LNCaP clone FGC (cell line): Measurements from ENCODE around the gene ERN2.
"Not testable (repeated sequence)": the region's sequence is repeated elsewhere in the genome, so short reads cannot be mapped to it uniquely, and the experiment has no call there.

Source experiments
- DNase-seq: peaks from one replicate; pipeline ENCODE4 v3.0.0-alpha.2; 2011; ENCODE audit warnings: low read depth
- H3K4me3 ChIP-seq: 2 replicates; pipeline ENCODE4 v1.5.1; 2011; ENCODE audit warnings: mild to moderate bottlenecking, low read depth, low read length, control low read depth
- CTCF ChIP-seq: IDR thresholded peaks from 2 replicates; pipeline ENCODE4 v1.5.1; 2012; ENCODE audit warnings: mild to moderate bottlenecking; ENCODE audit not compliant: control insufficient read depth, insufficient read depth; ENCODE audit errors: extremely low read depth

Gene ERN2

GRCh38 chr16:23729503-23730424 lies 16.7 kb upstream of the ERN2 start:
- DNase-seq: no peak
- TF ChIP-seq CTCF: no peak
- H3K4me3 ChIP-seq: no peak overlapping the region

- TF ChIP-seq CTCF: no peak
- DNase-seq: no peak
- H3K4me3 ChIP-seq: no peak overlapping the region
Observed at GRCh38 chr16:23728112-23728477, 15.1 kb upstream of the ERN2 start.

- TF ChIP-seq CTCF: no peak
- no peak overlapping the region for H3K4me3 ChIP-seq
- no peak for DNase-seq
Observed at GRCh38 chr16:23726710-23727109, 13.7 kb upstream of the ERN2 start.

- DNase-seq: no peak
- H3K4me3 ChIP-seq: no peak overlapping the region
- no peak for TF ChIP-seq CTCF
Observed at GRCh38 chr16:23724785-23725131, 11.7 kb upstream of the ERN2 start.

- H3K4me3 ChIP-seq: no peak overlapping the region
- no peak for DNase-seq
- no peak for TF ChIP-seq CTCF
Observed at GRCh38 chr16:23724096-23724784, 11.2 kb upstream of the ERN2 start.

- DNase-seq, H3K4me3 ChIP-seq: not testable (repeated sequence)
Observed at GRCh38 chr16:23722613-23723240, 9.7 kb upstream of the ERN2 start.

- TF ChIP-seq CTCF: no peak
- no peak overlapping the region for H3K4me3 ChIP-seq
- DNase-seq: no peak
Observed at GRCh38 chr16:23716484-23716883, 3.5 kb upstream of the ERN2 start.
